HFF-Myc (cell line): Measurements from ENCODE around the gene OGFOD2.

Experiments
- DNase-seq: peaks from one replicate; pipeline ENCODE4 v3.0.0-alpha.2; 2011; ENCODE audit warnings: low read depth; ENCODE audit errors: extremely low read depth
- H3K4me3 ChIP-seq: replicated peaks from 2 replicates; pipeline ENCODE4 v1.5.1; 2011; ENCODE audit warnings: low read depth, mild to moderate bottlenecking, control low read depth, low read length
- TF ChIP-seq, protein P1 (sequence below): IDR thresholded peaks from 2 replicates; pipeline ENCODE4 v1.5.1; 2012; ENCODE audit warnings: mild to moderate bottlenecking, low read depth, low read length, control low read depth; ENCODE audit errors: missing control alignments

OGFOD2 gene

DNA sequence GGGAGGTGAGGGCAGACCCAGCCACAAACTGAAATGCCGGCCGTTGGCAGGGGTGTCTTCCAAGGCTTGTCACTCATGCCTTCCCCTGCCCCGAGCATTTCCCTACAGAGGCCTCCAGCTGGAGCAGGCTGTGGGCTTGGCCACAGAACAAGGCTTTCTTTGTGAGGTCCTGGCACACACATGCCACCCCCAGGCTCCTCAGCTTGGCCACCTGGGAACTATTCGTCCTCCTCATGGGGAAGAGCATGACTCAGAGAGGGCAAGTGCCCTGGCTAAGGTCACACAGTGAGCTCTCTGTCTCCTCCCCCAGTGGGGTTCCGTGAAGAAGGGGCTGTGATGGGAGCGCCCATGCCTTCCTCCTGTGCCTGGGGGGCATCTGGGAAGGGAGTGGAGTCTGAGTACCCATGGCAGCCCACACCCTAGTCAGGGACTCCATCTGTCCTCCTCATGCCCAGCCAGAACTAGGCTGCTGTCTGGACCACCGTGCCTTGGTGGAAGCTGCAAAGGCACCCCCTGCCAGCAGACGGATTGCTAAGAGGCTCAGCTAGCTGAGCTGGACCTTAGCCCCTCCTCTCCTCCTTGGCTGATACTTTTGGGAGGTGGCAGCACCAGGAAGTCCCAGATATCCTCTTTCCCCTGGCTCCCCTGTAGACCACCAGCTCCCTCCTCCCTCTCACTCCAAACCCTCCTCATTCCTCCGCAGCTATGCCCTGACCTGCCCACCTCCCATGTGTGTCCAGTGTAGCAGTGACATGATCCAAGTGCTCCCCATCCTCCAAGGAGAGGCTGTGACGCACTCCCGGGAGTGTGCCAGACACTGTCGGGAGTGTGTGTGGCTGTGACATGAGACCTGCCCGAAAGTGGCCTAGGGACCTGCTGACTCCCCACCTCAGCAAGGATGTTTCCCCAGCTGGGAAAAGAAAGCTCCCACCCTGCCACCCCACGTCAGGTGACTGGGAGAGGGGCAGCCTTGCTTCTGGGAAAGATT, 30.1 kb upstream of the OGFOD2 start:
- TF ChIP-seq, protein P1, sequence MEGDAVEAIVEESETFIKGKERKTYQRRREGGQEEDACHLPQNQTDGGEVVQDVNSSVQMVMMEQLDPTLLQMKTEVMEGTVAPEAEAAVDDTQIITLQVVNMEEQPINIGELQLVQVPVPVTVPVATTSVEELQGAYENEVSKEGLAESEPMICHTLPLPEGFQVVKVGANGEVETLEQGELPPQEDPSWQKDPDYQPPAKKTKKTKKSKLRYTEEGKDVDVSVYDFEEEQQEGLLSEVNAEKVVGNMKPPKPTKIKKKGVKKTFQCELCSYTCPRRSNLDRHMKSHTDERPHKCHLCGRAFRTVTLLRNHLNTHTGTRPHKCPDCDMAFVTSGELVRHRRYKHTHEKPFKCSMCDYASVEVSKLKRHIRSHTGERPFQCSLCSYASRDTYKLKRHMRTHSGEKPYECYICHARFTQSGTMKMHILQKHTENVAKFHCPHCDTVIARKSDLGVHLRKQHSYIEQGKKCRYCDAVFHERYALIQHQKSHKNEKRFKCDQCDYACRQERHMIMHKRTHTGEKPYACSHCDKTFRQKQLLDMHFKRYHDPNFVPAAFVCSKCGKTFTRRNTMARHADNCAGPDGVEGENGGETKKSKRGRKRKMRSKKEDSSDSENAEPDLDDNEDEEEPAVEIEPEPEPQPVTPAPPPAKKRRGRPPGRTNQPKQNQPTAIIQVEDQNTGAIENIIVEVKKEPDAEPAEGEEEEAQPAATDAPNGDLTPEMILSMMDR = no peak
- H3K4me3 ChIP-seq = no peak overlapping the region

DNA sequence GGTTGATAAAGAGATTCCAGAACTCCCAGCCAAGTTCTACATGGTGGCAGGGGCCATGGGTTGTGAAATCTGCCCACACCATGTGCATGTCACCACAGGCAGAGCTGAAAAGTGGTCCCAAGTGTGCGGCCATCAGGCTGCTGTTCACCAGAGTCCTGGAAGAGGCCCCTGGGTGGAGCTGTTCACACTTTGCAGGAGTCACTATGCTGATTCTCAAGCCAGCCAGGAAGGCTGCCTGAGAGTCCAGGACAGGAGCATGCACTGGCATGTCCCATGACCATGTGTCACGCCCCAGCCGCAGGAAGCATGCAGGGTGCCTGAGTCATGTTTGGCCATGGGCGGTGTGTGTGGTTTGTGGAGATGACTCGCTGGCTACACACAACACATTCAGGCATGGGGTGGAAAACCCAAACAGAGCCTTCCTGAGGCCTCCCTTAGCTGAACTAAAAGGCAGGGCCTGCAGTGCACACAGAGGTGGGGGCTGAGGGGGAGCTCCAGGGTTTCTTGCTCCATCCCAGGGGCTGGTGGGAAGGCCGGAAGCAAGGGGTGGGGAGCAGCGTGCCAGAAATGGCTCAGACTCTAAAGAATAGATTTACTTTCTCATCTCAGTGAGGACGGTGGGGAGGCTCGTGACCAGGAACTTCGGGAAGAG, 28.2 kb upstream of the OGFOD2 start:
- TF ChIP-seq, protein P1 = peak; percentile 52
- DNase-seq = peak; percentile 98
- no peak overlapping the region for H3K4me3 ChIP-seq

More for the DNA sequence above, 30.1 kb upstream of the OGFOD2 start:
- peak; percentile 43 for DNase-seq

DNA sequence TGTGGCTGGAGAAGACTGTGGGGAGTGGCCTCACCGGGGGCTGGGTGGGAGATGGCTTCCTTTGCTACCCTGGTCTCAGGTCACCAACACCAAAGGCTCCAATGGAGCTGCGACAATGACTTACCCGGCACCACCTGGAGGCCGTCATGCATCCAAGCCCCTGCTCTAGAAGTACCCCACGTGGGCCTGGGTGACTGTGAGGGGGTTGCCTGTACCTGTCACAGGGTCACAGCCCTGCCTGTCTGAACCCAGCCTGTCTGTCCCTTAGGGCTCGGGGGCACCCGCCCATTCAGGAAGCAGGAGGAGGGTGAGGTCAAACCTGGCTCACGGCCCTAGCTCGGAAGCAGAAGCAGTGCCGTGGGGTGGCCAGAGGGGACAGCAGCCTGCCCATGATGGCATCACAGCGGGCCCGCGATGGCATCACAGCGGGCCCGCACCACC, 27.7 kb upstream of the OGFOD2 start:
- no peak for DNase-seq
- TF ChIP-seq, protein P1 = no peak
- H3K4me3 ChIP-seq = no peak overlapping the region

DNA sequence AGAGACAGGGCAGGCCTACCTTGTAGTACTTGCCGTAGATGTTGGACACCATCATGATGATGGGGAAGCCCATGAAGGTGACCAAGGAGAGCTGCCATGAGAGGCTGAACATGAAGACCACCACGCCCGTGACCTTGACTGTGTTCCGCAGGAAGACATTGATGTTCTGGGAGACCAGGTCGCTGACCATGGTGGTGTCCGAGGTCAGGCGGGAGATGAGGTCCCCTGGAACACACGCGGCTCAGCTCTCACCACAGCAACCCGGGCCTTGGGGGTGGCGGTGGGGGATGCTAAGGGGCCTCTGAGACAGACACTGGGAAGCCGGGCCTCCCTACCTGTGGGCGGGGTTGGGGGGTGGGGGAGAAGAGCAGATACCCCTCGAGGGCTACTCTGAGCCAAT, 26.4 kb upstream of the OGFOD2 start:
- TF ChIP-seq, protein P1 = no peak
- no peak overlapping the region for H3K4me3 ChIP-seq
- no peak for DNase-seq

DNA sequence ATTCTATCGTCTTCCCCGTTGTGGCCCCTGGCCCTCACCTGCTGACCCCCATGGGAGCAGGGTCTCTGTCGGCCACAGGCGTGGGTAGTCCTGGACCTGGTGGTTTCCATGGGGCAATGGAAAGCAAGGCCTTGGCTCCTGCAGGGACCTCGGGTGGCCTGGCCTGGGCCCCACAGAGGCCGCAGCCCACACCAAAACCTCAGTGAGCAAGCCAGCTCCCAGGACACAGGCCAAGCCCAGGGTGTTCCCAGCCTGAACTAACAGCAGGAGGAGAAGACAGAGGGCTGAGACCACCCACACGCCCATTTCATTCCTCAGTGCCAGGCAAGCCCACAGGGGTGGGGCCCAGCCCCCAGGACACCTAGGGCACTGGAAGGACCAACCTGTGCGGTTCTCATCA, 25.6 kb upstream of the OGFOD2 start:
- DNase-seq = no peak
- no peak overlapping the region for H3K4me3 ChIP-seq
- TF ChIP-seq, protein P1 = no peak

DNA sequence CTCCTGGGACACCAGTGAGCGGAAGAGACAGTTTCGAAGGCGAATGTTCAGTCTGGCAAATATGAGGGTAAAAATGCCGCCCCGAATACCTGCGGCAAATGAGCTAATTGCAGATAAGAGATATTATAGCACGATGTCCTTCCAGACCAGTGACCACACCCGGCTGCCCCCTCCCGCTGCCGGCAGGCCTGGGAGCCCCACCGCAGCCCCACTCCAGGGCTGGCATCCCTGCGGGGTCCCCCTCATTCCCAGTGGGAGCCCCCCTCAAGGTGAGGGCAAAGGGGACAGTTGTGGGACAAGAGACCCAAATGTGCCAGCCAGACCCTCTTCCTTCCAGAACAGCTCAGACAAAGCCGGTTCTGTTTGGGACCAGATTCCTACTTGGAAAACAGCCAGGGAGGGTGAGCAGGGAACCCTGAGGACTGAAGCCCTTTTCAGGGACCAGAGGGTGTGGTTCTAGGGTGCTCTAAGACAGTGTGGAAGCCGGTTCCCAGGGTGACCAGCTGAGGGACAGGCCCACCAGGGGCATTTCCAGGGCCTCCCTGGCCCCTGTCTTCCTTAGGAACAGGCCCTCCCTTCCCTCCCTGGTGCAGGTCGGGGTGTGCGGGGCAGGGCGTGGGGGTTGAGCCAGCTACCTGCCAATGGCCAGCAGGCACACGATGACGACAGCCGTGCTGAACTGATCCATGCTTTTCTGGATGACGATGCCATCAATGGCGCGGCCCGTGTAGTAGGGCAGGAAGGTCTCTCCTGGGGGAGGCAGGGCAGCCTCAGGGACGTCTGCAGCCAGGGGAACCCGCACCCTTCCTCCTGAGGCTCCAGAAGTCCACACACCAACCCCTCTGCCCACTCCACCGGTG, 25.0 kb upstream of the OGFOD2 start:
- H3K4me3 ChIP-seq = no peak overlapping the region
- no peak for DNase-seq
- TF ChIP-seq, protein P1 = no peak
